ENCODE data around the gene SEPHS1.

SEPHS1 gene

GRCh38 chr10:13365831-13366230 is 17.7 kb upstream of the SEPHS1 start:
- Histone ChIP-seq H3K36me3 (ENCODE audit: control insufficient read depth in 5 of 5, insufficient read depth in 5 of 5, low read length in 5 of 5) (no peaks in the 10 kb centered on the region), H3K9ac (ENCODE audit: low read length in 5 of 5) (no peak overlapping the region), H3K27me3 (ENCODE audit: control insufficient read depth in 5 of 5, insufficient read depth in 4 of 5, low read length in 5 of 5) (peaks cover 0 to 3% (median 0%) of the 10 kb centered on the region in 5 donors), H3K4me3 (ENCODE audit: low read depth in 1 of 5, low read length in 5 of 5) (no peak overlapping the region), H3K9me3 (ENCODE audit: control insufficient read depth in 5 of 5, low read length in 5 of 5) (no peaks in the 10 kb centered on the region), H3K4me1 (ENCODE audit: control insufficient read depth in 5 of 5, insufficient read depth in 5 of 5, low read length in 5 of 5) (no peaks in the 10 kb centered on the region), H3K27ac (ENCODE audit: low read depth, low read length) (no peak overlapping the region)

- Histone ChIP-seq H3K4me1 (ENCODE audit: control insufficient read depth in 5 of 5, insufficient read depth in 5 of 5, low read length in 5 of 5) (no peaks in the 10 kb centered on the region), H3K27me3 (ENCODE audit: control insufficient read depth in 5 of 5, insufficient read depth in 4 of 5, low read length in 5 of 5) (peaks cover 0 to 3% (median 0%) of the 10 kb centered on the region in 5 donors), H3K9me3 (ENCODE audit: control insufficient read depth in 5 of 5, low read length in 5 of 5) (no peaks in the 10 kb centered on the region), H3K27ac (ENCODE audit: low read depth, low read length) (no peak overlapping the region), H3K36me3 (ENCODE audit: control insufficient read depth in 5 of 5, insufficient read depth in 5 of 5, low read length in 5 of 5) (no peaks in the 10 kb centered on the region), H3K9ac (ENCODE audit: low read length in 5 of 5) (no peak overlapping the region), H3K4me3 (ENCODE audit: low read depth in 1 of 5, low read length in 5 of 5) (no peak overlapping the region)
Observed at GRCh38 chr10:13365243-13365642, 17.1 kb upstream of the SEPHS1 start.

GRCh38 chr10:13360587-13360986 is 12.5 kb upstream of the SEPHS1 start:
- H3K27ac ChIP-seq (ENCODE audit: low read depth, low read length) = no peak overlapping the region
- no peak overlapping the region for H3K9ac ChIP-seq (ENCODE audit: low read length in 5 of 5)
- no peak overlapping the region for H3K4me3 ChIP-seq (ENCODE audit: low read depth in 1 of 5, low read length in 5 of 5)
- no peaks in the 10 kb centered on the region for H3K36me3 ChIP-seq (ENCODE audit: control insufficient read depth in 5 of 5, insufficient read depth in 5 of 5, low read length in 5 of 5)
- no peaks in the 10 kb centered on the region for H3K4me1 ChIP-seq (ENCODE audit: control insufficient read depth in 5 of 5, insufficient read depth in 5 of 5, low read length in 5 of 5)
- H3K27me3 ChIP-seq (ENCODE audit: control insufficient read depth in 5 of 5, insufficient read depth in 4 of 5, low read length in 5 of 5) = peaks cover 0 to 3% (median 0%) of the 10 kb centered on the region in 5 donors
- H3K9me3 ChIP-seq (ENCODE audit: control insufficient read depth in 5 of 5, low read length in 5 of 5) = no peaks in the 10 kb centered on the region

GRCh38 chr10:13356392-13356791 is 8.3 kb upstream of the SEPHS1 start:
- Histone ChIP-seq H3K4me1 (ENCODE audit: control insufficient read depth in 5 of 5, insufficient read depth in 5 of 5, low read length in 5 of 5) (peaks cover 0 to 2% (median 0%) of the 10 kb centered on the region in 5 donors), H3K4me3 (ENCODE audit: low read depth in 1 of 5, low read length in 5 of 5) (no peak overlapping the region), H3K27ac (ENCODE audit: low read depth, low read length) (no peak overlapping the region), H3K27me3 (ENCODE audit: control insufficient read depth in 5 of 5, insufficient read depth in 4 of 5, low read length in 5 of 5) (peaks cover 7 to 31% (median 26%) of the 10 kb centered on the region in 5 donors), H3K36me3 (ENCODE audit: control insufficient read depth in 5 of 5, insufficient read depth in 5 of 5, low read length in 5 of 5) (no peaks in the 10 kb centered on the region), H3K9me3 (ENCODE audit: control insufficient read depth in 5 of 5, low read length in 5 of 5) (no peaks in the 10 kb centered on the region), H3K9ac (ENCODE audit: low read length in 5 of 5) (no peak overlapping the region)

- peaks cover 0 to 9% (median 7%) of the 10 kb centered on the region in 5 donors for H3K4me1 ChIP-seq (ENCODE audit: control insufficient read depth in 5 of 5, insufficient read depth in 5 of 5, low read length in 5 of 5)
- H3K9me3 ChIP-seq (ENCODE audit: control insufficient read depth in 5 of 5, low read length in 5 of 5) = no peaks in the 10 kb centered on the region
- H3K4me3 ChIP-seq (ENCODE audit: low read depth in 1 of 5, low read length in 5 of 5) = no peak overlapping the region
- H3K27ac ChIP-seq (ENCODE audit: low read depth, low read length) = no peak overlapping the region
- H3K27me3 ChIP-seq (ENCODE audit: control insufficient read depth in 5 of 5, insufficient read depth in 4 of 5, low read length in 5 of 5) = peaks cover 7 to 34% (median 27%) of the 10 kb centered on the region in 5 donors
- H3K36me3 ChIP-seq (ENCODE audit: control insufficient read depth in 5 of 5, insufficient read depth in 5 of 5, low read length in 5 of 5) = no peaks in the 10 kb centered on the region
- no peak overlapping the region for H3K9ac ChIP-seq (ENCODE audit: low read length in 5 of 5)
Observed at GRCh38 chr10:13354783-13355182, 6.7 kb upstream of the SEPHS1 start.

- Histone ChIP-seq H3K36me3 (ENCODE audit: control insufficient read depth in 5 of 5, insufficient read depth in 5 of 5, low read length in 5 of 5) (no peaks in the 10 kb centered on the region), H3K27me3 (ENCODE audit: control insufficient read depth in 5 of 5, insufficient read depth in 4 of 5, low read length in 5 of 5) (peaks cover 7 to 34% (median 27%) of the 10 kb centered on the region in 5 donors), H3K4me1 (ENCODE audit: control insufficient read depth in 5 of 5, insufficient read depth in 5 of 5, low read length in 5 of 5) (peaks cover 1 to 24% (median 22%) of the 10 kb centered on the region in 5 donors), H3K27ac (ENCODE audit: low read depth, low read length) (no peak overlapping the region), H3K9ac (ENCODE audit: low read length in 5 of 5) (no peak overlapping the region), H3K9me3 (ENCODE audit: control insufficient read depth in 5 of 5, low read length in 5 of 5) (no peaks in the 10 kb centered on the region), H3K4me3 (ENCODE audit: low read depth in 1 of 5, low read length in 5 of 5) (no peak overlapping the region)
Observed at GRCh38 chr10:13352519-13352918, 4.4 kb upstream of the SEPHS1 start.

- no peak overlapping the region for H3K9ac ChIP-seq (ENCODE audit: low read length in 5 of 5)
- peaks cover 7 to 34% (median 27%) of the 10 kb centered on the region in 5 donors for H3K27me3 ChIP-seq (ENCODE audit: control insufficient read depth in 5 of 5, insufficient read depth in 4 of 5, low read length in 5 of 5)
- no peaks in the 10 kb centered on the region for H3K9me3 ChIP-seq (ENCODE audit: control insufficient read depth in 5 of 5, low read length in 5 of 5)
- H3K4me1 ChIP-seq (ENCODE audit: control insufficient read depth in 5 of 5, insufficient read depth in 5 of 5, low read length in 5 of 5) = peaks cover 1 to 31% (median 28%) of the 10 kb centered on the region in 5 donors
- H3K4me3 ChIP-seq (ENCODE audit: low read depth in 1 of 5, low read length in 5 of 5) = no peak overlapping the region
- no peaks in the 10 kb centered on the region for H3K36me3 ChIP-seq (ENCODE audit: control insufficient read depth in 5 of 5, insufficient read depth in 5 of 5, low read length in 5 of 5)
- H3K27ac ChIP-seq (ENCODE audit: low read depth, low read length) = no peak overlapping the region
Observed at GRCh38 chr10:13351340-13351915, 3.3 kb upstream of the SEPHS1 start.

- Histone ChIP-seq H3K27ac (ENCODE audit: low read depth, low read length) (no peak overlapping the region), H3K9ac (ENCODE audit: low read length in 5 of 5) (peak overlapping the region in 3 of 5 donors; percentile 37 to 73 (median 51)), H3K36me3 (ENCODE audit: control insufficient read depth in 5 of 5, insufficient read depth in 5 of 5, low read length in 5 of 5) (no peaks in the 10 kb centered on the region), H3K9me3 (ENCODE audit: control insufficient read depth in 5 of 5, low read length in 5 of 5) (no peaks in the 10 kb centered on the region), H3K4me3 (ENCODE audit: low read depth in 1 of 5, low read length in 5 of 5) (peak overlapping the region; percentile 59 to 89 (median 72)), H3K27me3 (ENCODE audit: control insufficient read depth in 5 of 5, insufficient read depth in 4 of 5, low read length in 5 of 5) (peaks cover 7 to 32% (median 24%) of the 10 kb centered on the region in 5 donors), H3K4me1 (ENCODE audit: control insufficient read depth in 5 of 5, insufficient read depth in 5 of 5, low read length in 5 of 5) (peaks cover 8 to 44% (median 41%) of the 10 kb centered on the region in 5 donors)
Observed at GRCh38 chr10:13349463-13350274, 1.6 kb upstream of the SEPHS1 start.

GRCh38 chr10:13347500-13348156 is 465 bp downstream of the SEPHS1 start:
- Histone ChIP-seq H3K9ac (ENCODE audit: low read length in 5 of 5) (no peak overlapping the region), H3K4me1 (ENCODE audit: control insufficient read depth in 5 of 5, insufficient read depth in 5 of 5, low read length in 5 of 5) (peaks cover 8 to 44% (median 41%) of the 10 kb centered on the region in 5 donors), H3K4me3 (ENCODE audit: low read depth in 1 of 5, low read length in 5 of 5) (peak overlapping the region in 4 of 5 donors; percentile 70 to 79 (median 74)), H3K27ac (ENCODE audit: low read depth, low read length) (no peak overlapping the region), H3K9me3 (ENCODE audit: control insufficient read depth in 5 of 5, low read length in 5 of 5) (no peaks in the 10 kb centered on the region), H3K36me3 (ENCODE audit: control insufficient read depth in 5 of 5, insufficient read depth in 5 of 5, low read length in 5 of 5) (peaks cover 0 to 7% (median 0%) of the 10 kb centered on the region in 5 donors), H3K27me3 (ENCODE audit: control insufficient read depth in 5 of 5, insufficient read depth in 4 of 5, low read length in 5 of 5) (peaks cover 7 to 16% (median 13%) of the 10 kb centered on the region in 5 donors)

Measured in subcutaneous abdominal adipose tissue (tissue), 5 donors.